ENCODE results near the gene CDKN2D.

GRCh38 chr19:10532457-10532856 lies 36.3 kb downstream of the CDKN2D start:
- TF ChIP-seq CTCF (IDR thresholded peaks at IDR 0.05) (no peak), EZH2 (IDR thresholded peaks at IDR 0.05) (no peak)
